Esophagus squamous epithelium (tissue), 5 donors: ENCODE measurements around the gene KRTAP2-3. TPM values are rescaled to one million over a fixed set of nuclear protein-coding genes. Genes with fewer than 3 reads are reported as not detected.
"Not testable (repeated sequence)": the region's sequence is repeated elsewhere in the genome, so short reads cannot be mapped to it uniquely, and the experiment has no call there.

Source experiments
- DNase-seq: peaks from one replicate; lab custom pipeline; 2025; lab: John Stamatoyannopoulos, UW
- H3K27ac ChIP-seq, 4 donors: fragments of 200-600 bp; sonication (generic); one replicate each; pipeline ENCODE4 v1.5.1; 2016 to 2019; ENCODE audit warnings: mild to moderate bottlenecking in 1 of 4
- H3K27me3 ChIP-seq, 4 donors: fragments of 200-600 bp; sonication (generic); 1 replicate in 3 of 4; 2 replicates in 1 of 4; pipeline versions ENCODE4 v1.5.1 to v1.6.0; 2017 to 2021; ENCODE audit warnings: antibody characterized with exemption in 1 of 4
- H3K36me3 ChIP-seq, 3 donors: fragments of 200-600 bp; sonication (generic); one replicate each; pipeline ENCODE4 v1.5.1; 2016 to 2019
- H3K4me1 ChIP-seq, 3 donors: fragments of 200-600 bp; sonication (generic); one replicate each; pipeline ENCODE4 v1.5.1; 2017 to 2019
- H3K4me3 ChIP-seq, 4 donors: fragments of 200-600 bp; sonication (generic); 1 replicate in 3 of 4; 2 replicates in 1 of 4; pipeline ENCODE4 v1.5.1; 2016 to 2019; ENCODE audit warnings: mild to moderate bottlenecking in 2 of 4, moderate library complexity in 1 of 4
- H3K9me3 ChIP-seq, 3 donors: fragments of 200-600 bp; sonication (generic); one replicate each; pipeline ENCODE4 v1.5.1; 2016 to 2019
- POLR2A ChIP-seq, 4 donors: fragments of 450-650 bp; IDR thresholded peaks; one replicate each; pipeline ENCODE4 v1.6.1; 2017; ENCODE audit warnings: antibody characterized with exemption in 4 of 4, mild to moderate bottlenecking in 4 of 4, moderate library complexity in 3 of 4
- WGBS, 2 donors: methylation state at CpG; one replicate each; pipeline ENCODE4 v1.1.5; 2018; 5-methylcytosine and 5-hydroxymethylcytosine counted together
- intact Hi-C: fragments of 100-400 bp; cut with DNase I; formaldehyde crosslinking; loops from one replicate; pipeline ENCODE4 v1.15.0; 2022
- total RNA-seq, 4 donors: library from RNA; depleted of rRNA; stranded (reverse); fragments of >200 nt; gene quantifications; one replicate each; pipeline ENCODE4 v1.1.0, GENCODE V29; 2016
- TF ChIP-seq, protein P1 (sequence below), 6 experiments: fragments of 450-650 bp in 4 of 6; fragments of 200-600 bp in 2 of 6; sonication (generic) in 2 of 6; IDR thresholded peaks; one replicate each; pipeline ENCODE4 v1.5.1; 2016 to 2019; ENCODE audit warnings: antibody characterized with exemption in 6 of 6, mild to moderate bottlenecking in 4 of 6, moderate library complexity in 4 of 6
- donor health status: DM: yes; HTN: yes; CAD: no.

The KRTAP2-3 gene
- total RNA-seq, 4 donors from 2014 or later, result not detected

GRCh38 chr17:41069031-41069430 lies 9.1 kb upstream of the KRTAP2-3 start:
- H3K4me3 ChIP-seq, result no peak overlapping the region
- no peak for DNase-seq
- H3K36me3 ChIP-seq, result no peaks in the 10 kb centered on the region
- H3K9me3 ChIP-seq, result no peaks in the 10 kb centered on the region
- TF ChIP-seq, protein P1, sequence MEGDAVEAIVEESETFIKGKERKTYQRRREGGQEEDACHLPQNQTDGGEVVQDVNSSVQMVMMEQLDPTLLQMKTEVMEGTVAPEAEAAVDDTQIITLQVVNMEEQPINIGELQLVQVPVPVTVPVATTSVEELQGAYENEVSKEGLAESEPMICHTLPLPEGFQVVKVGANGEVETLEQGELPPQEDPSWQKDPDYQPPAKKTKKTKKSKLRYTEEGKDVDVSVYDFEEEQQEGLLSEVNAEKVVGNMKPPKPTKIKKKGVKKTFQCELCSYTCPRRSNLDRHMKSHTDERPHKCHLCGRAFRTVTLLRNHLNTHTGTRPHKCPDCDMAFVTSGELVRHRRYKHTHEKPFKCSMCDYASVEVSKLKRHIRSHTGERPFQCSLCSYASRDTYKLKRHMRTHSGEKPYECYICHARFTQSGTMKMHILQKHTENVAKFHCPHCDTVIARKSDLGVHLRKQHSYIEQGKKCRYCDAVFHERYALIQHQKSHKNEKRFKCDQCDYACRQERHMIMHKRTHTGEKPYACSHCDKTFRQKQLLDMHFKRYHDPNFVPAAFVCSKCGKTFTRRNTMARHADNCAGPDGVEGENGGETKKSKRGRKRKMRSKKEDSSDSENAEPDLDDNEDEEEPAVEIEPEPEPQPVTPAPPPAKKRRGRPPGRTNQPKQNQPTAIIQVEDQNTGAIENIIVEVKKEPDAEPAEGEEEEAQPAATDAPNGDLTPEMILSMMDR (IDR thresholded peaks at IDR 0.05), result no peak
- TF ChIP-seq POLR2A (IDR thresholded peaks at IDR 0.05), result no peak
- intact Hi-C loops, result no loop called here
- H3K4me1 ChIP-seq, result no peaks in the 10 kb centered on the region
- 55 to 80% methylated on average over 3 of the region's 3 CpGs for WGBS, 2 donors
- H3K27me3 ChIP-seq, result no peaks in the 10 kb centered on the region
- H3K27ac ChIP-seq, result no peak overlapping the region

GRCh38 chr17:41067281-41067680 lies 7.4 kb upstream of the KRTAP2-3 start:
- Histone ChIP-seq H3K4me1 (no peaks in the 10 kb centered on the region), H3K27me3 (no peaks in the 10 kb centered on the region), H3K9me3 (no peaks in the 10 kb centered on the region), H3K36me3 (no peaks in the 10 kb centered on the region), H3K27ac (no peak overlapping the region), H3K4me3 (no peak overlapping the region)
- intact Hi-C loops, result no loop called here
- TF ChIP-seq, protein P1 (IDR thresholded peaks at IDR 0.05), result no peak
- no peak for DNase-seq

DNA sequence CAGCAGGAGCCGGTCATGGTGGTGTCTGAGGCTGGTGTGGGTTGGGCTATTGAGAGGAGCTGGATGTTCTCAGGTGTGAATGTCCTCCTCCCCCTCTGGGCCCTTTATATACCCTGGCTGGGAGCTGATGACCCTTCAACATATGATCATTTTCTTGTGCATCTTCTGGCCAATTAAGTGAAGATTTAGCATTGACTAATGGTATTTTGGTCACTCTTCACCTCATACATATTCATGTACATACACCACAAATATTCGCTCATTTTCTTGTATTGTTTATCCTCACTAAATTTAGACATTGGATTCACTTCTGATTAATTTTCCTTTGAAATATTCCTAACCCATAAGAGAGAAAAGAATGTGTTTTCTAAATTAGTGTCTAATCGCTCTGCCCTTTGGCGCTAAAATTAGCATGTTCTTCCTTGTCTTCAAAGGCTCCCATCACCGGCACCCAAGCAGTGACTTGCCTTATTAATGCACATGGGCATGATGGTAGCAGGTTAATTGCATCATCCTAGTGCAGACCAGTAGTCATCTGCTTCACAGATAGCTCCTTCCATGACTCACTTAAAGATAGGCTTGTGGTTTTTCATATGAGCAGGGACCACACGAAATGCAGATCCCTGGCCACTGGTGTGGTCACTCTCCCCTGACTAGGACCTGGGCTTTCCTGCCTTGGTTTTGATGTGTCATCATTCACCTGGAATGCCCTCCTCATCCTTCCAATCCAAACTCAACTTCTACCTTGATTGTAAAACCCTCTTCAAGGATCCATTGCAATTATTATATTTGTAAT lies 6.1 kb upstream of the KRTAP2-3 start, which contains the start of gene KRTAP2-4:
Gene KRTAP2-4, minus strand, starts transcription at position 51 of the 796 bp plus-strand sequence. Its CDS starts 34 bp downstream, at position 17.
- DNase-seq, result no peak
- Histone ChIP-seq H3K27me3 (no peaks in the 10 kb centered on the region), H3K4me3 (no peak within 1 kb of the TSS), H3K9me3 (no peaks in the 10 kb centered on the region), H3K27ac (no peak within 1 kb of the TSS), H3K4me1 (no peaks in the 10 kb centered on the region), H3K36me3 (no peaks in the 10 kb centered on the region)
- 41 to 53% methylated on average over 5 of the region's 6 CpGs for WGBS, 2 donors
- TF ChIP-seq, protein P1 (IDR thresholded peaks at IDR 0.05), result no peak
- no peak for TF ChIP-seq POLR2A (IDR thresholded peaks at IDR 0.05)
- intact Hi-C loops, result no loop called here

- DNase-seq, H3K9me3 ChIP-seq, H3K27me3 ChIP-seq, intact Hi-C loops, H3K4me3 ChIP-seq, H3K36me3 ChIP-seq, H3K27ac ChIP-seq, H3K4me1 ChIP-seq: not testable (repeated sequence)
- 62 to 86% methylated on average over 4 to 7 of the region's 16 CpGs for WGBS, 2 donors
These were observed 5.2 kb upstream of the KRTAP2-3 start for GRCh38 chr17:41065016-41065689.

DNA sequence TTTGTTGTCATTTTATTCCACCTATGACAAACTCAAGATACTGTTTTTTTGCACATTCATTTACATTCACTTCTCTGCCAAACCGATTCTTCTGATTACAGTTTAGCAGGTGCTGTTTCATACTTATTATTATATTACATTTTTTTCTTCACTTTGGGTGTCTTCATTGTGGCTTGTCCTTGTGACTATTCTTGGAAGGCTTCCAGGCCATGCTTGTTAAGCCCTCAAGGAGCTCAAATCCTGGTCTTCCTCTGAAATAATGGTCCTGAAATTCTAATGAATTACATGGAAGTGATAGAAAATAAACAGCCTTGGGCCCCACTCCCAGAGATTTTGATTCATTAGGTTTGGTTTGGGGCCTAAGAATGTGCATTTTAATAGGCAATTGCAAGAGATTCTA lies 4.4 kb upstream of the KRTAP2-3 start:
- Histone ChIP-seq H3K4me1 (no peaks in the 10 kb centered on the region), H3K36me3 (no peaks in the 10 kb centered on the region), H3K27ac (no peak overlapping the region), H3K4me3 (no peak overlapping the region), H3K27me3 (no peaks in the 10 kb centered on the region), H3K9me3 (no peaks in the 10 kb centered on the region)
- 70 to 75% methylated on average over 1 of the region's 1 CpG for WGBS, 2 donors
- intact Hi-C loops, result no loop called here
- no peak for DNase-seq
- no peak for TF ChIP-seq POLR2A (IDR thresholded peaks at IDR 0.05)
- TF ChIP-seq, protein P1 (IDR thresholded peaks at IDR 0.05), result no peak
